GM12878 (cell line): ENCODE data around the gene POLR1A. TPM values are rescaled to one million over a fixed set of nuclear protein-coding genes. Genes with fewer than 3 reads are reported as not detected.

Experiments
- ATAC-seq: fragments of 200-7000 bp; cut with Tn5 transposase; 3 replicates; pipeline ENCODE4 v1.9.1; 2020; ENCODE audit warnings: mild to moderate bottlenecking, moderate library complexity
- BruUV-seq: library from RNA; stranded (reverse); fragments of 400-500 nt; replicated peaks from 2 replicates; lab custom pipeline; 2021; lab: Mats Ljungman, UMichigan
- CTCF ChIA-PET: fragments of 300-600 bp; sonication (Branson Sonifier 250); formaldehyde crosslinking; extraction: SDS; loops from one replicate; lab custom pipeline; 2021; ENCODE audit warnings: inconsistent platforms; lab: Yijun Ruan, JAX
- POLR2A ChIA-PET: fragments of 350-600 bp; formaldehyde crosslinking; extraction: SDS; loops from one replicate; lab custom pipeline; 2021; ENCODE audit warnings: inconsistent platforms; lab: Charles Lee
- RAD21 ChIA-PET: fragments of 300-600 bp; sonication (Branson Sonifier 250); formaldehyde crosslinking; loops from one replicate; lab custom pipeline; 2023; ENCODE audit warnings: antibody characterized with exemption; ENCODE audit not compliant: unreplicated experiment; lab: Charles Lee
- SMC1A ChIA-PET: fragments of 300-600 bp; sonication (Branson Sonifier 250); formaldehyde crosslinking; loops from one replicate; lab custom pipeline; 2023; ENCODE audit not compliant: unreplicated experiment, uncharacterized antibody; lab: Charles Lee
- DNase-seq: peaks from one replicate; pipeline ENCODE4 v3.0.0-alpha.2; 2011; ENCODE audit warnings: low read depth, low spot score
- FAIRE-seq: peaks from 3 replicates; lab custom pipeline; 2011; peaks lifted over from hg19 to GRCh38; lab: Jason Lieb, UNC
- H2AFZ ChIP-seq: 2 replicates; pipeline ENCODE4 v1.6.0; 2011; ENCODE audit warnings: low read depth, low read length, control low read depth; ENCODE audit not compliant: control insufficient read depth
- H3K27ac ChIP-seq: 2 replicates; pipeline ENCODE4 v1.5.1; 2011; ENCODE audit warnings: control low read depth; ENCODE audit not compliant: control insufficient read depth, insufficient read depth
- H3K27me3 ChIP-seq, 2 experiments: replicated peaks in 1 of 2; 2 replicates each; pipeline versions ENCODE4 v1.6.0 to v1.6.1; 2011; ENCODE audit warnings: low read length in 1 of 2; ENCODE audit not compliant: control insufficient read depth in 2 of 2, insufficient read depth in 2 of 2
- H3K36me3 ChIP-seq, 2 experiments: 2 replicates each; pipeline ENCODE4 v1.5.1; 2011; ENCODE audit warnings: low read length in 1 of 2; ENCODE audit not compliant: control insufficient read depth in 2 of 2, insufficient read depth in 2 of 2
- H3K4me1 ChIP-seq: 2 replicates; pipeline ENCODE4 v1.6.1; 2011; ENCODE audit warnings: mild to moderate bottlenecking, low read length, moderate library complexity, mixed read lengths; ENCODE audit not compliant: control insufficient read depth, insufficient read depth
- H3K4me2 ChIP-seq: 2 replicates; pipeline ENCODE4 v1.6.0; 2011; ENCODE audit warnings: control low read depth; ENCODE audit not compliant: control insufficient read depth, insufficient read depth
- H3K4me3 ChIP-seq: fragments of 200-600 bp; sonication (generic); 2 replicates; pipeline ENCODE4 v1.5.1; 2016
- H3K79me2 ChIP-seq: 2 replicates; pipeline ENCODE4 v1.6.0; 2011; ENCODE audit warnings: low read length; ENCODE audit not compliant: control insufficient read depth, insufficient read depth
- H3K9ac ChIP-seq: 2 replicates; pipeline ENCODE4 v1.8.0; 2011; ENCODE audit warnings: low read length, control low read depth, mixed read lengths; ENCODE audit not compliant: control insufficient read depth, insufficient read depth
- H3K9me3 ChIP-seq: replicated peaks from 3 replicates; pipeline ENCODE4 v1.5.1; 2011; ENCODE audit warnings: mild to moderate bottlenecking, low read length; ENCODE audit not compliant: control insufficient read depth, insufficient read depth
- H4K20me1 ChIP-seq: 2 replicates; pipeline ENCODE4 v1.6.0; 2011; ENCODE audit not compliant: control insufficient read depth, insufficient read depth
- BMI1 ChIP-seq: fragments of 450-650 bp; IDR thresholded peaks from 2 replicates; pipeline ENCODE4 v1.6.1; 2016; ENCODE audit warnings: mild to moderate bottlenecking, moderate library complexity, borderline replicate concordance
- YBX1 ChIP-seq: fragments of 450-650 bp; IDR thresholded peaks from 2 replicates; pipeline ENCODE4 v1.6.1; 2016; ENCODE audit warnings: antibody characterized with exemption
- YY1 ChIP-seq: IDR thresholded peaks from 2 replicates; pipeline ENCODE4 v1.6.1; 2011; ENCODE audit warnings: low read depth, mild to moderate bottlenecking, low read length
- WGBS: methylation state at CpG from one replicate; pipeline ENCODE4 v1.1.6; 2016; ENCODE audit warnings: low lambda C conversion rate; ENCODE audit not compliant: insufficient replicate concordance, insufficient coverage; ENCODE audit errors: missing lambda C conversion rate; 5-methylcytosine and 5-hydroxymethylcytosine counted together
- in situ Hi-C: fragments of 300-500 bp; cut with MboI; formaldehyde crosslinking; loops from 9 replicates; pipeline ENCODE4 v1.14.3; 2018; ENCODE audit warnings: mixed read lengths
- intact Hi-C: fragments of 100-400 bp; cut with micrococcal nuclease; formaldehyde crosslinking; loops from one replicate; pipeline ENCODE4 v1.14.2; 2022; ENCODE audit not compliant: unreplicated experiment
- polyA plus RNA-seq, 11 experiments: library from polyadenylated mRNA; depleted of rRNA in 4 of 11; unstranded in 6 of 11; stranded (reverse) in 5 of 11; fragments of >200 nt; fragmentation: Nextera tagmentation in 4 of 11; fragmentation: Illumina TruSeq in 1 of 11; extraction: Ambion mirVana in 4 of 11; extraction: Trizol in 1 of 11; gene quantifications; 1 replicate in 1 of 11; 2 replicates in 10 of 11; pipeline versions ENCODE4 v1.2.1 to v1.2.3, GENCODE V29; 2011 to 2016; ENCODE audit warnings: inconsistent platforms in 2 of 11, missing spikeins in 2 of 11, low read depth in 1 of 11
- total RNA-seq, 4 experiments: library from RNA; depleted of rRNA in 3 of 4; stranded (reverse); fragments of >200 nt in 3 of 4; fragmentation: Illumina TruSeq in 1 of 4; extraction: Trizol in 1 of 4; gene quantifications; 2 replicates each; pipeline versions ENCODE4 v1.2.1 to v1.2.3, GENCODE V29; 2013 to 2021
- TF ChIP-seq, protein P1 (sequence below): IDR thresholded peaks from 2 replicates; pipeline ENCODE4 v1.6.1; 2012; ENCODE audit warnings: low read depth, low read length, improper control_type of control experiment

Gene POLR1A
- total and polyA plus RNA-seq, 10 of the 15 experiments (the other 5 are each of a cell fraction or from before 2014, with no cell fraction given): 2.1 to 53.9 (median 17.8) TPM

DNA sequence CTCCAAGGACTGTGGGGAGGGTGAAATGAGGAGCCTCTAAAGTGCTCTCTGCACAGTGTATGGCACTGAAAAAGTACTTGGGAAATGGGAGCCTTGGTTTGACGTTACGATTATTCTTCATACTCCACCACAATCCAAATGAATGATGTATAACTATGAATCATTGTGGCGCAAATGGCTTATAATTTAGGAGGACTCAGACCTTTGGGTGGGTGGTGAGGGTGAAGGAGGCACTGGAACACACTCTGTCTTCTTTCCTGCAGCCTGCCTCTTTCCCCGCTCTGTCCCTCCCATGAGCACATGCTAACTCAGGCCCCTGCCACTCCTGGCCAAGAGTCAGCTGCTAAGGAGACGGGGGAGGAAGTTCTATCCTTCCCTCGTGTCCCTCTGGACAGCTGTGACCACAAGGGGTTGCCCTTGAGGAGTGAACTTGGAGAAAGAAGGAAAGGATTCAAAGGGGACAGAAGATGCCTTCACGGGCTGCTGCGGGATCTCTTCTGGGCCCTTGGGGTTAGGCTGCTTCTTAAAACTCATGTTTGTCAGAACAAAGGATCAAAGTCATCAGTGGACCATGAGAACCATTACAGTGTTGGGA is 36.5 kb downstream of the POLR1A start (continued):
- TF ChIP-seq, protein P1, sequence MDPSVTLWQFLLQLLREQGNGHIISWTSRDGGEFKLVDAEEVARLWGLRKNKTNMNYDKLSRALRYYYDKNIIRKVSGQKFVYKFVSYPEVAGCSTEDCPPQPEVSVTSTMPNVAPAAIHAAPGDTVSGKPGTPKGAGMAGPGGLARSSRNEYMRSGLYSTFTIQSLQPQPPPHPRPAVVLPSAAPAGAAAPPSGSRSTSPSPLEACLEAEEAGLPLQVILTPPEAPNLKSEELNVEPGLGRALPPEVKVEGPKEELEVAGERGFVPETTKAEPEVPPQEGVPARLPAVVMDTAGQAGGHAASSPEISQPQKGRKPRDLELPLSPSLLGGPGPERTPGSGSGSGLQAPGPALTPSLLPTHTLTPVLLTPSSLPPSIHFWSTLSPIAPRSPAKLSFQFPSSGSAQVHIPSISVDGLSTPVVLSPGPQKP: no peak
- no peak for TF ChIP-seq YBX1

DNA sequence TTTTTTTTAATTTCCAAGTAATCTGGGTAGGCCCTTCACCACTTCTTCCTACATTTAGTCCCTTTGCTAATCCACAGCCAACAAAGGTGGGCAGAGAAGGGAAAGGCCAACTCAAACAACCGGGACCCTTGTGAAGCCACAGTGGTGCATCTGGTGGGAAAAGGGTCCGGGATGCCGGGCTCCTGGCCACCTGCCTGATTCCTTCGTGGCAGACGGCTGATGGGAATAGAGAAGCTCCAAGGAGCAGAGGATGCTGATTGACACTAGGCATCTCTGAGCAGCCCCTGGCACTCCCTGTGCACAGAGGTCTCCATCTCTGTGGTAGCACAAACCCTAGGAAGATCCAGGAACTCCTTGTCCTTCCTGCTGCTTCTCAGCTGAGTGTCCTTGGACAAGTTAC is 37.0 kb downstream of the POLR1A start:
- Histone ChIP-seq H3K9ac (no peak overlapping the region), H3K27ac (no peak overlapping the region), H3K79me2 (no peaks in the 10 kb centered on the region), H2AFZ (no peak overlapping the region), H3K4me1 (peaks cover 13% of the 10 kb centered on the region), H3K9me3 (peaks cover 1% of the 10 kb centered on the region; the same call in 2 of the 3 replicates), H3K4me2 (no peak overlapping the region), H3K36me3 (peaks cover 21 to 36% of the 10 kb centered on the region in 2 experiments), H3K27me3 (no peaks in the 10 kb centered on the region), H3K4me3 (no peak overlapping the region), H4K20me1 (no peaks in the 10 kb centered on the region)
- SMC1A ChIA-PET: interaction anchor here (1.4 to 3.4 kb wide), 6 partner anchors 11 to 241 kb away, joined by 4 to 19 read pairs (median 8); partner anchors contain the start of gene ST3GAL5
- TF ChIP-seq YY1 (no peak), BMI1 (no peak)
- ATAC-seq (no peak), DNase-seq (no peak), FAIRE-seq (no peak)
- 98% methylated on average over 5 of the region's 5 CpGs for WGBS
- in situ Hi-C loops (no loop called here), intact Hi-C loops (no loop called here)
- POLR2A ChIA-PET: interaction anchor here (0.6 to 1.3 kb wide), 2 partner anchors 32 to 246 kb away, joined by 3 to 7 read pairs; no protein-coding TSS in a partner anchor
- BruUV-seq: no TSS peak
- RAD21 ChIA-PET: interaction anchor here (0.8 to 2.2 kb wide), 5 partner anchors 11 to 75 kb away, joined by 3 to 15 read pairs (median 9); no protein-coding TSS in a partner anchor
- CTCF ChIA-PET: interaction anchor here (0.9 to 2.4 kb wide), 7 partner anchors 11 to 253 kb away, joined by 3 to 11 read pairs (median 9); no protein-coding TSS in a partner anchor
